ENCODE results near the gene GASK1A.
A peak's percentile ranks its signal among the peaks of the same experiment; 100 is the strongest.

GASK1A gene

DNA sequence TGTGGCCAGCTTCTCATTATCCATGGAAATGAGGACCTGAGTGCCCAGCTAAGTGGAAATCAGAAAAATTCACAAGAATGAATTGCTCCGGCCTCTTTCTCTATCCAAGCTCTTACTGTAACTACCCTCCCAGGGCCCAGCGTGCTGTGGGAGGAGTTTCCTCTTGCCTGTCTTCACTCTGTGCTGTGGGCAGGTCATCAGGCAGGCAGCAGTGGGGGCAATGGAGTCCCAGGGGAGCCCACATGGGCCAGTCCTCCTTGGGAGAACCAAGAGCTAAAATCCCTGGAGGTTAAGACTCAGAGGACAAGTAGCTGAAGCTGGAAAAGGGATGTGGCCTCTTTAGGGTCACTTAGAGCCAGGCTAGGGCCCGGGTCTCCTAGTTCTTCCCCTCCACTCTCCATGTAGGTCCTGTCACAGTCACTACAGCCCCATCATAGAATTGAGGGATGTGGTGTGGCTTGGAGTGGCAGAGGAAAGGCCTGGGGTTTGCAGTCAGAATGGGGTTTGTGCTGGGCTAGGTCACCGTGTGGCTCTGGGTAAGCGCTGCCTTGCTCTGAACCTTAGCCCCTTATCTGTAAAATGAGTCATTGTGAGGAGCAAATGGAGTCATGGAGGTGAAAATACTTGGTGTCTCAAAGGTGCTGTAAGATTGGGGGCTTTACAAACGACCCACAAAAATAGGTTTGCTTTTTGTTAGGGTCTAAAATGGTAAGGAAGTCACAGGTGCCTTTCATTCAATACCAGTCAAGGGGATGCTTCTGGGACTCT, 3.7 kb downstream of the GASK1A start:
- Histone ChIP-seq H3K4me1 (ENCODE audit: control insufficient read depth, insufficient read depth, low read length) (peaks cover 19% of the 10 kb centered on the region), H3K27me3 (ENCODE audit: control insufficient read depth, insufficient read depth, low read length, poor library complexity, severe bottlenecking) (peaks cover 31% of the 10 kb centered on the region)
- 76 to 83% methylated on average over 6 of the region's 6 CpGs for WGBS, 2 experiments

DNA sequence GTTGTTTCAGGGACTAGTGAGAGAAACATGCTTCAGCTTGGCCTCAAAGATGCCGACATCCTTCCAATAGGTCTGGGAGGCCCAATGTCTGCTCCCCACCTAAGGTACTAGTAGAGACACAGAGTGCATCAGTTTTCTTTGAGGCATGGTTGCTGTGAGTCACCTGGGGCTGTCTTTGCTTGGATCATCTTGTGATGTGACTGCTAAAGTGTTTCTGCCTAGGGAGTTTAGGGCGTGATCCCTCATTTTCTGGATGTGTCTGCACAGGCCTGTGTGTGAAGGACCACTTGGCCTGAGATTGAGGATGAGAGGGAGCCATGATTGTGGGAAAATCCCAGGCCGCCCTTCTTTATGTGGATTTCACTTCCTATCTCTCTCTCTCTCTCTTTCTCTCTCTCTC, 4.8 kb downstream of the GASK1A start:
- WGBS, 2 experiments: 89 to 95% methylated on average over 3 of the region's 3 CpGs

More for the DNA sequence above, 3.7 kb downstream of the GASK1A start:
- Histone ChIP-seq H3K9me3 (ENCODE audit: control insufficient read depth, low read length) (peaks cover 2% of the 10 kb centered on the region), H3K36me3 (ENCODE audit: control insufficient read depth, insufficient read depth, low read length) (no peaks in the 10 kb centered on the region), H3K4me3 (ENCODE audit: insufficient read depth, low read depth, low read length) (no peak overlapping the region), H3K27ac (ENCODE audit: insufficient read depth, low read depth, low read length, poor library complexity, severe bottlenecking) (no peak overlapping the region)

DNA sequence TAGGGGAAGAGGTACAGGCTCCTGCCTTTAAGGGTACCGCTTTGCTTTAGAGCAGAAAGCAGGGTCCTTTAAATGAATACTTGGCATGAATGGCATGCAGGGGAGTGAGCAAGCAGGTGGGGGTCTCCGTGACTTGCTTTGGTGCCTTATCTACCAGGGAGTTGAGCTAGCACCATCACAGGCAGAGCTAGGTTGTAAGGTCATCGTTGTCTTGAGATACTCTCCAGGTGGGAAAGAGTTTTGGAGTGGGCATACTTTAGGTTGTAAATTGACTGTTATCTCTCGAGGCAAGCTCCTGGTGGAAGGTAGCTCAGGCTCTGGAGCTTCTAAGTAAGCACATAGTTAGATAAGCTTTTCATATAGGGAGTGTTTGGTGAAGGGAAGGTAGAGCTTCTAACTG, 5.6 kb downstream of the GASK1A start:
- no peak overlapping the region for H3K4me3 ChIP-seq (ENCODE audit: insufficient read depth, low read depth, low read length)
- peaks cover 13% of the 10 kb centered on the region for H3K27me3 ChIP-seq (ENCODE audit: control insufficient read depth, insufficient read depth, low read length, poor library complexity, severe bottlenecking)
- peaks cover 29% of the 10 kb centered on the region for H3K4me1 ChIP-seq (ENCODE audit: control insufficient read depth, insufficient read depth, low read length)
- WGBS, 2 experiments: 46 to 51% methylated on average over 4 of the region's 4 CpGs
- peaks cover 2% of the 10 kb centered on the region for H3K9me3 ChIP-seq (ENCODE audit: control insufficient read depth, low read length)
- H3K36me3 ChIP-seq (ENCODE audit: control insufficient read depth, insufficient read depth, low read length): no peaks in the 10 kb centered on the region
- no peak overlapping the region for H3K27ac ChIP-seq (ENCODE audit: insufficient read depth, low read depth, low read length, poor library complexity, severe bottlenecking)

More for the DNA sequence above, 4.8 kb downstream of the GASK1A start:
- peaks cover 20% of the 10 kb centered on the region for H3K27me3 ChIP-seq (ENCODE audit: control insufficient read depth, insufficient read depth, low read length, poor library complexity, severe bottlenecking)
- no peaks in the 10 kb centered on the region for H3K36me3 ChIP-seq (ENCODE audit: control insufficient read depth, insufficient read depth, low read length)
- no peak overlapping the region for H3K4me3 ChIP-seq (ENCODE audit: insufficient read depth, low read depth, low read length)
- peaks cover 26% of the 10 kb centered on the region for H3K4me1 ChIP-seq (ENCODE audit: control insufficient read depth, insufficient read depth, low read length)
- H3K9me3 ChIP-seq (ENCODE audit: control insufficient read depth, low read length): peaks cover 2% of the 10 kb centered on the region
- no peak overlapping the region for H3K27ac ChIP-seq (ENCODE audit: insufficient read depth, low read depth, low read length, poor library complexity, severe bottlenecking)

DNA sequence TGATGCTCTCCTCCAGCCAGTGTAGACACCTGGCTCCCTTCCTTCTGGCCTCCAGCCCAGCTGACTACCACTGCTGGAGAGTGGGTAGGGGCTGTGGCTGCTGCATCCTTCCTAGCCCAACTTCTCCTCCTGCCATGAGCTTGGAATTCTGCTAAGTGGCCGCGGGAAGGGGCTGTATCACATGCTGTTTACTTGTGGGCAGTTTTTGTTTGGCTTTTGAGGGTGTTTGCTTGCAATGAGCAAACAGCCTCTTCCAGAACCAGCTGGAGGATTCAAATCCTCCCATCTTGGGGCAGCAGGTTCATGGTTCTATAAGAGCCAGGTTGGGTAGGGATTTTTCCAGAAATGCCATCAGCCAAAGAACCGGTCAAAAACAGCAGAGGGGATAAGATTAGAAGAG, 9.0 kb downstream of the GASK1A start:
- no peaks in the 10 kb centered on the region for H3K27me3 ChIP-seq (ENCODE audit: control insufficient read depth, insufficient read depth, low read length, poor library complexity, severe bottlenecking)
- peaks cover 2% of the 10 kb centered on the region for H3K9me3 ChIP-seq (ENCODE audit: control insufficient read depth, low read length)
- H3K4me3 ChIP-seq (ENCODE audit: insufficient read depth, low read depth, low read length): no peak overlapping the region
- no peaks in the 10 kb centered on the region for H3K36me3 ChIP-seq (ENCODE audit: control insufficient read depth, insufficient read depth, low read length)
- peaks cover 28% of the 10 kb centered on the region for H3K4me1 ChIP-seq (ENCODE audit: control insufficient read depth, insufficient read depth, low read length)
- no peak overlapping the region for H3K27ac ChIP-seq (ENCODE audit: insufficient read depth, low read depth, low read length, poor library complexity, severe bottlenecking)
- 91 to 98% methylated on average over 3 of the region's 3 CpGs for WGBS, 2 experiments

DNA sequence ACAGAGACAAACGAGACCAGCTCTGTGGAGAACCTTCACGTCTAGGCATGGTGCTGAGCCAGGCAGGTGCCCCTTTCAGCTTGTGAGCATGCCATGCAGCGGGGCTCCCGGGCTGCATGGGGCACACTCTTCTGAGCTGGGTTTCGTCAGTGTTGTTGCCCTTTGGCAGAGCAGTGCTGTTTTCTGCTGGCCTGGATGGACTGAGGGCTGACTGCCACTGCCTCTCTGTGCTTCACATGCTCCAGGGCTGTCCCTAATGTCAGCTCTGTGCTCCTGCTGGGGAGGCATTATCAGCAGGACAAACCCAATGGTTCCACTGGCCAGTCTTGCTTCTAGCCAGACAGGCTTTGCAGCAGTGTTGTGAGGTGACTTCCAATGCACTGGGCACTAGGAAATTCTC, 9.5 kb downstream of the GASK1A start:
- Histone ChIP-seq H3K4me1 (ENCODE audit: control insufficient read depth, insufficient read depth, low read length) (peaks cover 25% of the 10 kb centered on the region), H3K9me3 (ENCODE audit: control insufficient read depth, low read length) (peaks cover 2% of the 10 kb centered on the region), H3K36me3 (ENCODE audit: control insufficient read depth, insufficient read depth, low read length) (no peaks in the 10 kb centered on the region), H3K27me3 (ENCODE audit: control insufficient read depth, insufficient read depth, low read length, poor library complexity, severe bottlenecking) (no peaks in the 10 kb centered on the region), H3K4me3 (ENCODE audit: insufficient read depth, low read depth, low read length) (no peak overlapping the region), H3K27ac (ENCODE audit: insufficient read depth, low read depth, low read length, poor library complexity, severe bottlenecking) (no peak overlapping the region)
- WGBS, 2 experiments: 88 to 89% methylated on average over 5 of the region's 5 CpGs

DNA sequence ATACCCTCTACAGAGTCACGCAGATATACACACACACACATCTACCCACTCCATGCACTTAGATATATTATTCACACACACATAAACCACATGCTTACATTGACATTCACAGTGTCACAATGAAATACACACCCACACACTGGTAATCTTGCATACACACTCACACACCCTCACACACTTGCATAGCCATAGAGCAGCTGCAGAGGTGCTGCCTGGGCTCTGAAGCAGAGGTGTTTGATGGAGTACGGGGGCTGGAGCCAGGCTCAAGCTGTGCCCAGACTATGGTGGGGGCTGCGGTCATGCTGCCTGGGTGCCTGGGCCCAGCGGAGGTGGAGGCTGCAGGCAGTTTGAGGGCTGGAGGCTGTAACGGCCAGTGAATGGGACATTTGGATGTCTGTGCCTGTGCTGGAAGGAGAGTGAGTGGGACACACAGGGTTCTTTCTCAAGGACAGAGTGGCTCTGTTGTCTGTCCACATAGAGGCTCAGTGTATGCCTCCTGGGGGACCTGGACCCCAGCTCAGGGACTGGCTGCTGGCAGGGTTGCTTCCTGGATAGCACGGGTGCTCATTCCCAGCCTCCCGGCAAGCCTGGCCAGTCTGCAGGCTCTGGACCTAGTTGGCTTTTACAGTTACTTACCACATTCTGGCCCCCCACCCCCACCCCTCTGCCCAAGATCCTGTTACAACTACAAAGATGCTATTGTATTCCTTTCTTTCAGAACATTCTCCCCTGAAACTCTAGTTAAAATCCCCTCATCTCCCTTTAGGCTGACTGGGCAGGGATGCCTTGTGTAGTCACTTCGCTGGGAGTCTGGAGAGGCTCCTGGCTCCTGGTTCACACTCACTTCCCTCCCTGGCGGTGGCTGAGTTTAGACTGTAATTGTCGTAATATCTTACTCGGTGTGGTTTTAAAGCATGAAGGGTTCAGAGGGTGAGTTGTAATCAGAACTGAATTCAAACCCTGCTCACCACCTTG, 12.5 kb downstream of the GASK1A start:
- Histone ChIP-seq H3K4me3 (ENCODE audit: insufficient read depth, low read depth, low read length) (no peak overlapping the region), H3K27ac (ENCODE audit: insufficient read depth, low read depth, low read length, poor library complexity, severe bottlenecking) (peak overlapping the region; percentile 60), H3K36me3 (ENCODE audit: control insufficient read depth, insufficient read depth, low read length) (no peaks in the 10 kb centered on the region), H3K4me1 (ENCODE audit: control insufficient read depth, insufficient read depth, low read length) (peaks cover 23% of the 10 kb centered on the region), H3K27me3 (ENCODE audit: control insufficient read depth, insufficient read depth, low read length, poor library complexity, severe bottlenecking) (no peaks in the 10 kb centered on the region), H3K9me3 (ENCODE audit: control insufficient read depth, low read length) (no peaks in the 10 kb centered on the region)
- 64 to 68% methylated on average over 11 of the region's 11 CpGs for WGBS, 2 experiments

DNA sequence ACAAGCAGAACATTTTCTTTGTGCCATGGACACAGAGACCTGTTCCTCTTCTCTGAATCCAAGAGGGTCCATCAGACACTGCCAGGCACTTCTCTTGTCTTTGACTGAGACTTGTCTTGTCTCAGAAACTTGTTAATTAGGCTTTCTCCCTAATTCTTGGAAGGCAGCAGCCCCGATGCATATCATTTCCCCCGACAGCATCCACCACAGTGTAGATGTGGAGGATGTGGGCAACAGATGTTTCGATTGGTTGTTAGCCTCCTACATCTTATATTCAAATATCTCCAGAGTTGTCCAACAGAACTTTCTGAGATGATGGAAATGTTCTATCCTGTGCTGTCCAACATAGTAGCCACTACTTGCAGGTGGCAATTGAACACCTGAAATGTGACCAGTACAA, 15.5 kb downstream of the GASK1A start:
- no peaks in the 10 kb centered on the region for H3K9me3 ChIP-seq (ENCODE audit: control insufficient read depth, low read length)
- WGBS, 2 experiments: 83% methylated on average over 3 of the region's 3 CpGs; no CpG with 5 or more reads in 1 of the 2 experiments
- H3K36me3 ChIP-seq (ENCODE audit: control insufficient read depth, insufficient read depth, low read length): no peaks in the 10 kb centered on the region
- H3K27ac ChIP-seq (ENCODE audit: insufficient read depth, low read depth, low read length, poor library complexity, severe bottlenecking): no peak overlapping the region
- H3K4me3 ChIP-seq (ENCODE audit: insufficient read depth, low read depth, low read length): no peak overlapping the region
- H3K27me3 ChIP-seq (ENCODE audit: control insufficient read depth, insufficient read depth, low read length, poor library complexity, severe bottlenecking): no peaks in the 10 kb centered on the region
- peaks cover 13% of the 10 kb centered on the region for H3K4me1 ChIP-seq (ENCODE audit: control insufficient read depth, insufficient read depth, low read length)

DNA sequence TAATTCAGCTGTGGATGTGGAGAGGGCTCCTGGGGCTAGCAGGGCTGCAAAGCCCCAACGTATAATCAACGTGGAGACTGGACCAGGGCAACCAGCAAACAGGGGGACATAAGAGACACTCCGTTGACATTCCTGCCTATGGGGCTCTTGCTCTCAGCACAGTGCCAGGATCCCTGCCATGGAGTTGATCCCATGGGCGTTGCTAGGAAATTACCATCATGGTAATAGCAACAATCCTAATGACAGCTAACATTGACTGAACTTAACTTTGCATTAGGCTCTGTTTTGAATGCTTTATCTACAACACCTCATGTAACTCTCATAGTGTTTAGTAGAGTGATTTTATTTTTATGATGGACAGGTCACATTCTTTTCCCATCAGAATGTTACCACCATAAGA, 16.9 kb downstream of the GASK1A start:
- 88 to 92% methylated on average over 4 of the region's 4 CpGs for WGBS, 2 experiments
- H3K27ac ChIP-seq (ENCODE audit: insufficient read depth, low read depth, low read length, poor library complexity, severe bottlenecking): no peak overlapping the region
- H3K9me3 ChIP-seq (ENCODE audit: control insufficient read depth, low read length): no peaks in the 10 kb centered on the region
- H3K4me3 ChIP-seq (ENCODE audit: insufficient read depth, low read depth, low read length): no peak overlapping the region
- no peaks in the 10 kb centered on the region for H3K36me3 ChIP-seq (ENCODE audit: control insufficient read depth, insufficient read depth, low read length)
- peaks cover 8% of the 10 kb centered on the region for H3K4me1 ChIP-seq (ENCODE audit: control insufficient read depth, insufficient read depth, low read length)
- no peaks in the 10 kb centered on the region for H3K27me3 ChIP-seq (ENCODE audit: control insufficient read depth, insufficient read depth, low read length, poor library complexity, severe bottlenecking)

DNA sequence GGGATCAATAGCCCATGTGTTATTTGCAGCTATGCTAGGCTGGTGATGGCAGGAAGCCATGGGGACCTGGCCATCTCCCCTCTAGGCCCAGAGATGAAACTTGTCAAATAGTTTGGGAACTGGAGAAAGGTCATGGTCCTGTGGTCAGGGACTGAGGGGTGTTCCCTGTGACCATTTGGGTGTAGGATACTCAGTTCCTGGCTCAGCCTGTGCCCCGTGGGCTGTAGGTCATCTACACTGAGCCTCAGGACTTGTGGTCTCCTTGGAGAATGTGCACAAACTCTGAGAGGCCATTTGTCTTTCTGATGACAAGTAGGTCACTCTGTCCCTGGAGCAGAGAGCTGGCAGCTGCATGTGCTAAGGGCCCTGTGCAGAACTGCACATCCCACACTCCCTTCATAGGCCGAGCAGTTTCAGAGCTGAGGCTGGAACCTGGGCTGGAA, 17.5 kb downstream of the GASK1A start:
- H3K27ac ChIP-seq (ENCODE audit: insufficient read depth, low read depth, low read length, poor library complexity, severe bottlenecking): no peak overlapping the region
- no peaks in the 10 kb centered on the region for H3K27me3 ChIP-seq (ENCODE audit: control insufficient read depth, insufficient read depth, low read length, poor library complexity, severe bottlenecking)
- H3K4me3 ChIP-seq (ENCODE audit: insufficient read depth, low read depth, low read length): no peak overlapping the region
- no peaks in the 10 kb centered on the region for H3K9me3 ChIP-seq (ENCODE audit: control insufficient read depth, low read length)
- WGBS, 2 experiments: 93 to 95% methylated on average over 2 of the region's 2 CpGs
- H3K4me1 ChIP-seq (ENCODE audit: control insufficient read depth, insufficient read depth, low read length): peaks cover 2% of the 10 kb centered on the region
- H3K36me3 ChIP-seq (ENCODE audit: control insufficient read depth, insufficient read depth, low read length): no peaks in the 10 kb centered on the region

DNA sequence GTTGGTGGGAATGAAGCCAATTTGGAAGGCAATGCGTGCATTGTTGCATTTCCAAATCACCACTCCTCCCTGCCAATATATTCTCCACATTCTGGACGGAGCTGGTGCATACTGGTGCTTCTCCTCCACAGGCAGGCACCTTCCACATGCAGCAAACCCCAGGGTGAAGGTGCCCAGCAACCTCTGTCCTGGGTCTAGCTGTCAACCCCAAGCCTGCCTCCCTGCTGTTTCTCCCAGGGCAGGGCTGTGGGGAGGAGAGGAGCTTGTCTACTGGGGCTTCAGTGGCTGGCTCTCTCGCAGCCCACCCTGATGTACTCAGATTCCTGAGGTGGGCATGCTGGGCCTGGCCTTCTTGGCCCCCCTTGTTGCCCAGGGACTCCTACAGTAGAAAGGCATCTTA, 20.1 kb downstream of the GASK1A start:
- Histone ChIP-seq H3K36me3 (ENCODE audit: control insufficient read depth, insufficient read depth, low read length) (no peaks in the 10 kb centered on the region), H3K27ac (ENCODE audit: insufficient read depth, low read depth, low read length, poor library complexity, severe bottlenecking) (no peak overlapping the region), H3K9me3 (ENCODE audit: control insufficient read depth, low read length) (no peaks in the 10 kb centered on the region), H3K4me1 (ENCODE audit: control insufficient read depth, insufficient read depth, low read length) (no peaks in the 10 kb centered on the region), H3K27me3 (ENCODE audit: control insufficient read depth, insufficient read depth, low read length, poor library complexity, severe bottlenecking) (no peaks in the 10 kb centered on the region), H3K4me3 (ENCODE audit: insufficient read depth, low read depth, low read length) (no peak overlapping the region)
- WGBS, 2 experiments: 86 to 89% methylated on average over 3 of the region's 3 CpGs
